Esophagus muscularis mucosa (tissue), 3 donors: ENCODE measurements around the gene QPCTL.

ENCODE experiments used
- CTCF ChIP-seq, 3 experiments: fragments of 200-600 bp in 2 of 3; fragments of 450-650 bp in 1 of 3; sonication (generic) in 2 of 3; IDR thresholded peaks; one replicate each; pipeline ENCODE4 v1.5.1; 2017 to 2019; ENCODE audit warnings: antibody characterized with exemption in 3 of 3, mild to moderate bottlenecking in 2 of 3, moderate library complexity in 1 of 3
- POLR2AphosphoS5 ChIP-seq, 2 donors: sonication (generic); formaldehyde crosslinking; IDR thresholded peaks; one replicate each; pipeline ENCODE4 v1.6.1; 2017; ENCODE audit warnings: antibody characterized with exemption in 2 of 2

- TF ChIP-seq CTCF (IDR thresholded peaks at IDR 0.05), result no peak
- no peak for TF ChIP-seq POLR2AphosphoS5 (IDR thresholded peaks at IDR 0.05)
These were observed 20.2 kb downstream of the QPCTL start for GRCh38 chr19:45712699-45713067.
